HS-27A (cell line): ENCODE results near the gene MYO3B.
"Not testable (repeated sequence)": the region's sequence is repeated elsewhere in the genome, so short reads cannot be mapped to it uniquely, and the experiment has no call there.

Experiments used
- DNase-seq: peaks from one replicate; pipeline ENCODE4 v3.0.0-alpha.2; 2012; ENCODE audit warnings: low read depth, missing footprints

The MYO3B gene

DNA sequence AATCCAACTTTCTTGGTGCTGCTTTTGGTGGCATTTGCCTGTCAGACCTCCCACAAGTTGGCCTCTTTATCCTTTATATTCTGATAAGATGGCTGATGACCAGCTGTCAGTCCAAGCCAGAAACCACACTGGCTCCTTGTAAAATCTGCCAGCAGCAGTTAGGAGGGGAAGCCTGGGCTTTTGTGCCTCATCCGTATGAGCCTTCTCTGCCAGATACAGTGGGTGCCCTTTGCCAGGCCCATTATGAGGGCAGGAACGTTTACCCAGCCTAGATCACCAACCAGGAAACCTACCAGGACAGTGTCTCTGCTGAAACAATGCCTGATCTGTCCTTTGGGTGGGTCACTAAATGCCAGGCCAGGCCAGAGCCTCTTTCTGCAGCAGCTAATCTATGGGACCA is 334.3 kb downstream of the MYO3B start:
- DNase-seq: no peak

DNA sequence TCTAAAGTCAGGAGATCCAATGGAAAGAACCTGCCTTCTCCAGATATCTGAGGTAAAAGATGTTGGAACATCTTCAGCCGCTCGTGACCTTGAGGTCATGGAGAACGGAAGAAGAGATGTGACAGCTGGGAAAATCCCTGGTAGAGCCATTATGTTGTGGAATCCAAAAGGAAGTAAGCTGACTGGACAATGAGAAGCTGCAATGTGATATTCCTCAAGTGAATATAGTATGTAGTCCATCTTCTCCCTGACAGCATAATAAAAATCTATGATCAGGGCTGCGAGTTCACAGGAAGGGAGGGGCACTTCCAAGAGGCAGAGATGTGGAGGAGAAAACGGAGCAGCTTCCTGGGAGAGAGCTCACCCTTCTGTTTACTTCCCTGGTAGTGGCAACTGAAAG is 336.2 kb downstream of the MYO3B start:
- DNase-seq: no peak

DNA sequence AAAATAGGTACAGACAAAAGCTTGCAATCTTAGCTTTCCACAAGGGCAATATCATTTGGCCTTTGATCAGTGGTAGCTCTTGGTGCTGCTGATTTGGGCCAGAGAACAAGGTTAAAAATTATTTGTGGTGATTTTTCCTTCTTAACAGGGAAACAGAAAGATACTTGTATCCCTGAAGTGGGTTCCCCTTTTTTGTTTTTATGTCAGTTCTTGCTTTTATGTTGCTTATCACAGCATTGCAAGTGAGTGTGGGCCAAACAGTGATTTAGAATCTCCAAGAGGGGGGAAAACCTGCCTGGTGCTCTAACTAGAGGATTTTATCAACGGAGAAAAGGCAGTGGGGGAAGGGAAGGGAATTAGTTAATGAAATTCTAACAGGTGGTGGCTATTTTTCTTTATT is 339.6 kb downstream of the MYO3B start:
- no peak for DNase-seq

- no peak for DNase-seq
These were observed 341.0 kb downstream of the MYO3B start for GRCh38 chr2:170518911-170519310.

DNA sequence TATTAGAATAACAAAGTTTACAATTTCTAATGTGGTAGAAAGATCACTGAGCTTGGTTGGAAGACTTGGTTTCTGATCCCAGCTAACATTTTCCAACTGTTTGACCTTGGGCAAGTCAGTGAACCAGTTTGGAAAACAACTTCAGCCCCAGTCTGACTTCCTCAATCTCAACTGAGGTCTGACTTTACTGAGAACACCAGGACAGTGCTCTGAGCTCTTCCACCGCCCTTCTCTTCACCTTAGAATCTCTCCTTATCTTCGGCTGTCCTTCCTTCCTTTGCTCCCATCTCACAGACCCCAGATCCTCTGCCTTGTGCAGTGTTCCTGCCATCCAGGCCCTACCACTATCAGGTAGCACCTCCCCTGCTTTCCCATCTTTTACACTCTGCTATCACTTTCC is 343.4 kb downstream of the MYO3B start:
- no peak for DNase-seq

GRCh38 chr2:170523506-170523905 is 345.6 kb downstream of the MYO3B start:
- no peak for DNase-seq

DNA sequence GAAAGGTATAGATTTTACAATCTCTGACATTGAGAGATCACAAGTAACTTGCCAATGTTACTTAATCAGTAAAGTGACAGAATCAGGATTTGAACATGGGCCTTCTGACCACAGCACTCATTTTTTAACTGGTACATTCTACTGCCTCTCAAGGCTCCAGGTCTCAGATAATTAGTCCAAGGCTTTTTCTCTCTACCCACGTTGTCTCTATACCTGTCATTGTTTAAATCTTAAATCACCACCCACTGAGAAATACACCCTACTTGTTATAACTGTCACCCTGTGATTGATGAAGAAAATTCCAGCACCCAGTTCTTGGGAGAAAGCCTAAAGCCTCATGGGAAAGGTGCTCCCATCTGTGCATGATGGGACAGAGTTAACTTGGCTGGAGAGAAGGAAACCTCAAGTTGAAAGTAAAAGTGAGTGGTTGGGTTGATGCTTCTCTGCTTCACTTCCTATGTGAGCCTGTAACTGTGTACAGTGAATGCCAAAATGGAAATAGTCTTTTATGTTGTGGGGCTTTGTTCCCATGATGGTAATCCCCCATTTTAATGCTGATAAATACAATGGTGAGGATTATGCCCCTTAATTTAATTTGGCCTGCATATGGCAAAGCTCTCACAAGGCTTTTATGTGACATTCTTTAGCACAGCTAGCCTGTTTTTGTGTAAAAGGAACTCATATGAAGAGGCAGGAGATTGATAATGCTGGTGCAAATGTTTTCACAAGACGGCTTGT is 347.1 kb downstream of the MYO3B start:
- DNase-seq: no peak

DNA sequence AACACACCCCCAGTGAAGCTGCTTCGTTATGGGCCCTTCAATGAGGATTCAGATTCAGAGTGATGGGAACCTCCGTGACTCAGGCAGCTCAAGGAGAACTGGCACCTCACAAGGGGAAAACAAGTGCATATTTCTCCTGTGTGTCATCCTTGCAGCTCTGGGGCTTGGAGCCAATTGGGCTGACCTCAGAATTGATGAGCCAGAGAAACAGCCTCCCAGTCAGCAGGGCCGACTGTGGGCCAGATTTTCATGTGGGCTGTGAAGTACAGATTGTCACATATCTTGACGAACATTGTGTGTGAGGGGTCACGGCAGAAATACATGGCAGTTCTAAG is 347.6 kb downstream of the MYO3B start:
- peak; percentile 83 for DNase-seq

DNA sequence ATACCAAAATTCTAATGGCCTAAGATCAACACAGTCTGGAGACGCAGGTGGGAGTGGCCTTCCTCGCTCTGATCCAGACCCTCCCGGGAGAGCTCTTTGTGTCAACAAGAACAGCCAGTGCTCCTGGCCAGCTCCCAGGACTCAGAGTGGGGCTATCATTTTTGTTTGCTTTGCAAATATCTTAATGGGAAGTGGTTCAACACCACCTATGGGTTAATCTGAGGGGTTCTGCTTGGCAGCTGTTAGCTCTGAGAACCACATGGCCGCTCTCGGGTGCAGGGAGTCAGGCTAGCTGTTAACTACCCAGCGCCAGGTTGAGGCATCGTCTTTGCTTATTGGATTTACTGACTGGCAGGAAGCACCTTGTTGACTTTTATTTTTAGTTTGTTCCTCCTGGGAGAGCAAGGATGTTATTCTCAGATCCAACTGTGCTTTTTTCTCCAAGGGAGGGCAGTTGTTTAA is 352.4 kb downstream of the MYO3B start:
- DNase-seq: no peak

- DNase-seq: no peak
These were observed 353.0 kb downstream of the MYO3B start for GRCh38 chr2:170530803-170531564.

DNA sequence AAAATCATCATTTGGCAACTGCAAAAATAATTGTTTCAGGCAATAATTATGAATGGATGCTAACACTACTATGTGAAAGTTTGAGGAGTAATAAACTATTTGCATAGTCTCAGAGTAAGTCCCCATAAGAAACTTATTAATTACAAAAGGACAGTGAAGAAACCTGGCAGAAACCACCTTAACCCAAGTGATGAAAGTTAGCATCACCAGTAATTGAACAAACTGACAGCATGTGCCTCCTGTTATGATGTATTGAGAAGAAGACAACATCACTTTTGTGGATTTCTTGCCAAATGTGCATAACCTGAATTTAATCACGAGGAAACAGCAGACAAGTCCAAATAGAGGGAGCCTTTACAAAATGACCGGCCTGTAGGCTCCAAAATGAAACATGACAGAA is 353.9 kb downstream of the MYO3B start:
- DNase-seq: no peak

- no peak for DNase-seq
These were observed 355.2 kb downstream of the MYO3B start for GRCh38 chr2:170533156-170533555.

GRCh38 chr2:170535552-170535951 is 357.6 kb downstream of the MYO3B start:
- DNase-seq: no peak

DNA sequence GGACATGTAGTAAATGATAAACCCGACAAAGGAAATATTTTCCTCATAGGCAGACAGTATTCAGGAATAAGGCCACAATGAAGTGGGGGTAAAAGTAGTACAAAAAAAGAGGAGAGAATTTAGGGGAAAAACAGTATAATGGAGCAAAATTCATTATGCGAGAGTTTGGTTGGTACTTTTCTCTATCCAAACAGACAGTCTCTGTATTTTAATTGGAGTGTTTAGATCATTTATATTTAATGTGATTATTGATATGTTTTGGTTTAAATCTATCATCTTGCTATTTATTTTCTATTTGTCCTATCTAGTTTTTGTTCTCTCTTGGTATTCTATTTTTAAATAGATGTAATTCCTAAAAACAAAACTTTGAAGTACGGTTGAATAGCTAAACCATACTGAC is 366.9 kb downstream of the MYO3B start:
- no peak for DNase-seq

DNA sequence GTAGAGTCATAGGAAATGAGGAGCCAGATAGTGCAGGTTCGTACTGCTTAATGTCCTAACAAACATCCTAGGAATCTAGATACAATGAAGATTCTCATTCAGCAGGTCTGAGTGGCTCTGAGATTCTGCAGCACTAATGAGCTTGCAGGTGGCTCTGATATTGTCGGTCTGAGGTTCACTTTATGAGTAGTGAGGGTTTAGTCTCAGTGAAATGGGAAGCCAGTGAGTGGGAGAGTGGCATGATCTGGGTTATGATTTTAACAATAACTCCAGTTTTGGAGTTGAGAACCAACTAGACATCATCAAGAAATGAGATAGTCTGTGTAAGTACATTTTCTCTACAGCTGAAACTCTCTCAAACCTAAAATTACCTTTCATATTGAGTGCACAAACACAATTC is 370.4 kb downstream of the MYO3B start:
- DNase-seq: no peak

DNA sequence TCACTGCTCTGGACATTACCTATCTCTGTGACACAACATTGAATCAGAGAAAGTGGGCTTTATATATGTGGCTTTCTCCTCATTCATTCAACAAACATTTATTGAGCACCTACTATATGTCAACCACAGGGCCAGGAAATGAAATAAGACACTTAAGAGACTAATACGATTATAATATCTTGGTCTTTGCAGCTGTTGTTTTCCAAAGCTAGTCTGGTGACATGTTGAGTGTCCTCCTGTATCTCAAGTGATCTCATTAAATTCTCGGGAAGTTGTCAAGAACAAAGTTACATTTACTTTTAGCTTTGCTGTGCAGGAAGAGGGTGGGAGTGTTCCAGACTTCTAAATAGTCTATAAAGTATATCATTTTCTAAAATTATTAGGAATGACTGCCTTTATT is 372.6 kb downstream of the MYO3B start:
- no peak for DNase-seq

DNA sequence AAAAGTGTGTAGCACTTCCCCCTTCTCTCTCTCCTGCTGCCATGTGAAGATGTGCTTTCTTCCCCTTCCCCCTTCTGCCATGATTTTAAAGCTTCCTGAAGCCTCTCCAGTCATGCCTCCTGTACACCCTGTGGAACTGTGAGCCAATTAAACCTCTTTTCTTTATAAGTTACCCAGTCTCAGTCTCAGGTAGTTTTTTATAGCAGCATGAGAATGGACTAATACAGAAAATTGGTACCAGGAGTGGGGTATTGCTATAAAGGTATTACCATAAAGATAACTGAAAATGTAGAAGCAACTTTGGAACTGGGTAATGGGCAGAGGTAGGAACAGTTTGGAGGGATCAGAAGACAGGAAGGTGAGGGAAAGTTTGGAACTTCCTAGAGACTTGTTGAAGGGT is 374.0 kb downstream of the MYO3B start:
- DNase-seq: not testable (repeated sequence)

GRCh38 chr2:170553748-170554147 is 375.8 kb downstream of the MYO3B start:
- no peak for DNase-seq

DNA sequence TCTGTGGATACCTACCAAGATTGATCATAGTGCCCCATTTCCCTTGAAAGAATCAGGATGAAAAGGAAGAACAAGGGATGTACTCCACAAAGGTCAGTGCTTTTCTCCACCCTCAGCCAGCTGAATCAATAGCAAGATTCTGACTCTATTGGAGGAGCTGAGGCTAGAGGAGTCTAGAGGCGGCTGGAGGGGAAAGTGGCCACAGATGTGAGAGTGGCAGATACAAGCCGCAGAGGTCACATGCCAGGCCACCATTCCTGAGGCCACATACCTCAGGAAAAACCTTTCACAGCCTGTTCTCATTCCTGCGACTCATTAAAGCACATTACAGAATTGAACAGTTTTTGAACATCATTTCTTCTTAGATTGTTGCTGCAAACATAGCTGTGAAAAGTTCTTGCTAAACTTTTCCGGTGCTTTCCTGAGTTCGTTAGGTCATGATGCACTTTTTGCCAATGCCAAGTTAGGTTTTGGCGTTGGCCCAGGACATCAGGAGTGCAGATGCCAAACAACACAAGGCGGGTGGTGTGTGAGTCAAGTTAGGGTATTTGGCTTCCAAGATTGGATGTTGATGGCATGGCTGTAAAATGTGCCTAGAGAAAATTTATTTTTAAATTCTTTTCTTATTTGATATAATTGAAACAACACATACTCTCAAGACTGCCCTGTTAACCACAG is 376.5 kb downstream of the MYO3B start:
- peak; percentile 62 for DNase-seq

- DNase-seq: no peak
These were observed 385.0 kb downstream of the MYO3B start for GRCh38 chr2:170562928-170563327.

DNA sequence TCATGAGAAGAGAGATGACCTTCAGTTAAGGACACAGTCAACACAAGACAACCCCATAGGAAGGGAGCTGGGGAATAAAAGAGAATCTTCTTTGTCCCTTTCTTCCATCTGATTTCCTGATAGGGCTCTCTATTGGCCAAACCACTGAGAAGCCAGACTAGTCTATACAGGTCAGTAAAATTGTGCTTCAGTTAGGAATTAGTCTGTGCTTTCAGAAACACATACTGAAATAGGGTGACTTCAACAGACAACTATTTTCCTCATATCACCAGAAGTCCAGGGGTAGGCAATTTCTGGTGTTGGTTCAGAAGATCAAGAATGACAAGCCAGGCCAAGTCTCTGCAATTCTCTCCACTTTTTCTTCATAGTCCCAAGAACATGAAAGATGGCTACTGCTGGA is 385.5 kb downstream of the MYO3B start:
- DNase-seq: no peak

DNA sequence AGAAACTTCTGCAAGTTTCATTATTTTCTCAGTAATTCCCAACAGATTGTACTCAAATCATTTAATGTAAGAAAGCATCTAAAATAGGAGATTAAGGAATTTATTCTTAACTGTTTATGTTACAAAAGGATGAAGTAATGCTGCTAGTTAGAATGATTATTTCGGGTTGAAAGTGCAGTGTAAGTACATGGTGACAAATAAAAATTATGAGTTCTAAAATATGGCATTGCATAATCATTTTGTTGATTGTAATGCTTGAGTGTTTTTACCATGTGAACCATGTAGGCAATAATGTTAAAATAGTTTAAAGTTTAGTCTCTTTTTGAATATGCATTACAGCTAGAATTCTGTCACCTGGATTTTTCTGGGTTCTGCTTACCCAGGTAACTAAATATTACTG is 388.2 kb downstream of the MYO3B start:
- DNase-seq: no peak

DNA sequence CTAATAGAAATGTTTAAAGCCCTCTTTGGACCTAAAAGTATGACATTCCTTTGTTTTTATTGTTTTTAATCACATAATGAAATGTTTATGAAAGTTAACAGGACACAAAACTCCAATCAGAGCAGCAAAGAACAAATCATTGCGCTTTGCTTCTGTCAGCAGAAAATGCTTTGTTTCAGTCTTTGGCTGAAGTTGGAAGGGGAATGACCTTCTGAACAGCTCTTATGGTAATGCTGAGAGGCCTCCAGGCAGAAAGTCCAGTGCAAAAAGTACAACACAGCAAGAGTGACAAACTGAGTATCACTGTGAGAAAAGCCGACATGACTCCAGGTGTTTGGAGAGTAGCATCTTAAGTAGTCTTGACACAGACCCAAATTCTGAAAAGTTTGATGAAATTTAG is 389.5 kb downstream of the MYO3B start:
- DNase-seq: no peak
